Left cardiac atrium (tissue), 4 donors: ENCODE data around the gene CLEC4G. TPM values are rescaled to one million over a fixed set of nuclear protein-coding genes. Genes with fewer than 3 reads are reported as not detected.

ENCODE experiments used
- ATAC-seq, 2 donors: fragments of 200-7000 bp; cut with Tn5 transposase; one replicate each; pipeline ENCODE4 v1.9.1; 2020; ENCODE audit warnings: mild to moderate bottlenecking in 2 of 2, moderate library complexity in 2 of 2
- DNase-seq: peaks from one replicate; pipeline ENCODE4 v3.0.0-alpha.2; 2020
- intact Hi-C, 2 donors: fragments of 100-400 bp; cut with DNase I; formaldehyde crosslinking; loops; one replicate each; pipeline versions ENCODE4 v1.14.1 to v1.15.1; 2022 to 2023
- total RNA-seq, 2 donors: library from RNA; stranded (reverse); fragmentation: NEBNext Ultra II Directional; extraction: Animal tissue kit (Norgen Biotek cat#: 25700); gene quantifications; one replicate each; pipeline ENCODE4 v1.2.1, GENCODE V29; 2021
- donor health status: DM: no; HTN: yes; CAD: no.
- donor health status: DM: no; HTN: yes; CAD: no; lungs with severe emphysema.
- donor health status: DM: yes; HTN: yes; CAD: no.
- donor health status: Dilated cardiomyopathy.

Gene CLEC4G
- total RNA-seq, 2 donors from 2014 or later: 2.6 to 7.3 TPM

DNA sequence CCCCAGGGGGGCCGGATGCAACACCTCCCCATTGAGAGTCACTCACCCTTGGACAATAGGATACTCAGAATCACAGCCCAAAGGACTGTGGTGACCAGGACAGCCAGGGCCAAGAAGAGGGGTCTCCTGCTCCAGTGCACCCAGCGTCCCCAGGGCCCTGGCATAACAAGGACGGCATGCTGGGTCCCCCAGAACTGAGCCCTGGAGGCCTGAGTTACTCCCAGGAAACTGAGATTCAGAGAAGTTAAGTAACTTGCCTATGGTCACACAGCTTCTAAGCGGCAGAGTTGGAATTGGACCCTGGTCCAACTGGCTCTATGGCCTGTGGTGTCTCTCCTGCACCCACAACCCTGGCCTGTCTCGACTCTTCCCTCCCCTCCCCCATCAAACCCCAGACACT lies 295 bp downstream of the CLEC4G start:
- ATAC-seq: no peak
- DNase-seq: no peak
- intact Hi-C loops: no loop called here

DNA sequence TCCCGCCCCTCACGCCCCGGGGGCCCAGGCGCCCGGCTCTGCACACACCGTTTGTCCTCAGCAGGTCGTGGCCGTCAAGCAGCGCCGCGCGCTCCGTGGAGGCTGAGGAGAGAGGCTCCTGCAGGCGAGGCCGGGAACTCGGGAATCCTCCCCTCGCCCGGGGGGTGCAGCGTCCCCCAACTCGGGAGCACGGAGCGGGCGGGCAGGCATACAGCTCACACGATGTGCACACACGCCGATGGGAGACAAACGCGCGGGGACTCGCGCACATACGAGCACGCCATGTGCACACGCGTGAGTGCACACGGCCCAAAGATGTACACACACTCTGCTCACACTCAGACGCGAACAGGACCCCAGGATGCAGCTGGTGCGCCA lies 703 bp downstream of the CLEC4G start:
- intact Hi-C loops: no loop called here
- no peak for ATAC-seq

DNA sequence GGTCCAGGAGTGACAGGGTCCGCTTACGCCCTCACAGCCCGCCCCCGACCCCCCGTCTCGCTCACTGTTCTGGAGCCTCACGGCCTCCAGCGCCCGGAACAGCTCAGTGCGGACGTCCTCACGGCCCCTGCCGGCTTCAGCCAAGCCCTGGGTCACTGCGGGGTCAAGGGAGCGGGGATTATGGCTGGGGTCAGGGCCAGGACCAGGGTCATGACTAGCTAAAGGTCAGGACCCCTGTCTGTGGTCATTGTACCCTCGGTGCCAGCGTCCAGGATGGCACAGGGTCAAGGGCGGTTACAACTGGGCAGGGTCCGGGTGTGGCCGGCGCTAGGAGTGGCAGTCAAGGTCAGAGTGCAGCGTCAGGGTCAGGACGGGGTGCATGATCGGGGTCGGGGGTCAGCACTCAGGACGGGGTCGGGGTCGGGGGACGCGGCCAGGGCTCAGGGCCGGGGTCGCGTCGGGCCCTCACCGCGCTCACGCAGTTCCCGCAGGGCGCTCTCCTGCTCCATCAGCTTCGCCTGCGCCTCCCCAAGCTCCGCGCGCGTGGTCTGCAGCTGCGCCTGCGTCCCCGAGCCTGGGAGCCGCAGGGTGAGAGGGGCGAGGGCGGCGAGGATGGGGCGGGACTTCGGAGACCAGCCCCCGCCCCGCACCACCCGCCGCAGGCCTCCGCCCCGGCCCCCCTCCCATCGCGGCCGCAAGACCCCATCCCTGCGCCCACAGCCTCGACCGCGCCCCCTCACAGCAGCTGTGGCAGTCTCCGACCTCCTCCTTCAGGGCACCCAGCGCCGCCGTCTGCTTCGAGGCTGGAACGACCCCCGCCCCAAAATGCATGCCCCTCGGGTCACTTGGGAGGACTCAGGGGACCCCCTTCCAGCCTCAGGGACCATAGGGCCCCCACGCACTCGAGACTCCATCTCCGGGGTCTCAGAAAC lies 1.4 kb downstream of the CLEC4G start:
- DNase-seq (no peak), ATAC-seq (peak in 1 of 2 donors; percentile 27)
- intact Hi-C loops: no loop called here

More for the DNA sequence above, 703 bp downstream of the CLEC4G start:
- no peak for DNase-seq

DNA sequence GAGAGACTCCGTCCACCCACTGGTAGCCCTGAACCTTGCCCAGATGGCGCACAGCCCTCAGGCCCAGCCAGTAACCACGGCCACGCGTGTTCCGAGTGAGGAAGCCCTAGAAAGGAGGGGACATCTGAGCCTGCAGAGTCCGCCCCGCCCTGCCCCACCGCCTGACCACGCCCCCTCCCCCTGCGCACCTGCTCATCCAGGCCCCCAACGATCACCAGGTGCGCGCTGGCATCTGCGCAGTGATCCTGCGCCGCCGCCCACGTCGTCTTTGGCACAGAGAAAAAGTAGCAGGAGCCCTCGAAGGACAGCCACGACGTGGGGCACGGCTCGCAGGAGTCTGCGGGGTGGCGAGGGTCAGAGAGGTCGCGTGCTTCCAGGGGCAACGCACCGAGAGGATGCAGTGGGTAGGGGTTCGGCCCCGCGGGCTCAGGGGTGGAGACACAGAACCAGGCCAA lies 2.1 kb downstream of the CLEC4G start:
- intact Hi-C loops: no loop called here
- ATAC-seq: no peak
- no peak for DNase-seq

DNA sequence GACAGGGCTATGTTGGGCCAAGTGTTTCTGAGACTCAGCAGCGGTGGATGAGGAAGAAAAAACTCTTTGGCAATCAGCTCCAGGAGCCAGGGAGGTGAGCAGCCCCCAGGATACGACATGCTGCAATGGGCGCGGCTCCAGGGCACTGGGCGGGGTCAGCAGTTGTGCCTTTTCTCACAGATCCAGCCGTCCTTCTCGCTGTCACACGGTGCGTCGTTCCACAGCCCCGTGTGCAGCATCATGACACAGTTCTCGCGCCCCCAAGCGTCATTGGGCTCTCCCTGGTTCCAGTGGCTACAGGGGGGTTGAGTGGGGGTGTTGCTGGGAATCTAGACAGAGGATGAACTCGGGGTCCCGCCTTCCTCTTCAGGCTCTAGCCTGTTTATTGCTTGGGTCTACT lies 2.7 kb downstream of the CLEC4G start:
- ATAC-seq (no peak), DNase-seq (no peak)
- intact Hi-C loops: no loop called here

DNA sequence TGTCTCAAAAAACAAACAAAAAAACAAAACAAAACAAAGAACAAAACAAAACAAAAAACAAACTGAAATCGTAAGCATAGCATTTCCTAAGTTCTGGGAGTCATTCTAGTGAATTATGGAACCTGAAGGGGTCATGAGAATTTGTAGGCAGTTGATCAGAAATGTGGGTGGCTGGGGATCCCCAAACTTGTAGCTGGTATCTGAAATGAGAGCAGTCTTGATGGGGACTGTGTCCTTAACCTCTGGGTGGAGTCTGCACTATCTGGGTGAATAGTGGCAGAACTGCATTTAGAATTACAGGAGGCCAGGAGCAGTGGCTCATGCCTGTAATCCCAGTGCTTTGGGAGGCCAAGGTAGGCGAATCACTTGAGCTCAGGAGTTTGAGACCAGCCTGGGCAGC lies 6.1 kb downstream of the CLEC4G start:
- ATAC-seq (no peak), DNase-seq (no peak)
- intact Hi-C loops: no loop called here

DNA sequence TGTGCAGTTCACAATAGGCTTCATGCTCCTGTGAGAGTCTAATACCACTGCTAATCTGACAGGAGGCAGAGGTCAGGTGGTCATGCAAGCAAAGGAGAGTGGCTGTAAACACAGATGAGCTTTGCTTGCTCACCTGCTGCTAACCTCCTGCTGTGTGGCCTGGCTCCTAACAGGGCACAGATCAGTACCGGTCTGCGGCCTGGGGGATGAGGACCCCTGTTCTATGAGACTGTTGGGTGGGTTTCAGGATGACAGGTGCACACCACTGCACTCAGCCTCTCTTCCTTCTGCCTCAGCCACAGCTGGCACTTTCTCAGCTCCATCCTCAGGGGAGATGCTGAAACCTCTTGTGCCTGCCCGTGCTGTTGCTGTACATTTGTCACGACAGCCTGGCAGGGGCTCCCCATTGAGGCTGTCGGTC lies 9.7 kb downstream of the CLEC4G start:
- DNase-seq: no peak
- no peak for ATAC-seq
- intact Hi-C loops: no loop called here

DNA sequence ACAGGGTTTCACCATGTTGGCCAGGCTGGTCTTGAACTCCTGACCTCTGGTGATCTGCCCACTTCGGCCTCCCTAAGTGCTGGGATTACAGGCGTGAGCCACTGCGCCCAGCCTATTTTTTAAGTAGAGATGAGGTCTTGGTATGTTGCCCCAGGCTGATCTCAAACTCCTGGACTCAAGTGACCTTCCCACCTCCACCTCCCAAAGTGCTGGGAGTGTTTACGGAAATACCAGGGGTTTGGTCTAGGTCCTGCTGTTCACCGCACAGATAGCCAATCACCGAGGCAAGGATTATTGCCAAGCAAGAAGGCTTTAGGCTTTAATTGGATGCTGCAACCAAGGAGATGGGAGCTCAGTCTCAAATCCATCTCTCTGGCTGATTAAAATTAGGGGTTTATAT lies 11.6 kb downstream of the CLEC4G start:
- no peak for DNase-seq
- intact Hi-C loops: no loop called here
- ATAC-seq: no peak

DNA sequence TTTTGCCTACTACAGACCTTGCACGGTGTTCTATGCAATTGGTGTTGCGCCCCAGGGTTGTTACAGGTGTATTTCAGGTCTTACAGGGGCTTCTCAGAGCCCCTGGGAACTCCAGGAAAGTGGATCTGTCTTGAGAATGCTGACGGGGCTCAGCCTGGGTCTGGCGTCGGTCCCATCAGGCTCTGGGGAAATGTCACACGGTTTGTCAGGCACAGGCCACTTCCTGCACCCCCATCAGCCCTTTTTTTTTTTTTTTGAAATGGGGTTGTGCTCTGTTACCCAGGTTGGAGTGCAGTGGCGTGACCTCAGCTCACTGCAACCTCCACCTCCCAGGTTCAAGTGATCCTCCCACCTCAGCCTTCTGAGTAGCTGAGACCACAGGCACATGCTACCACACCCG lies 13.2 kb downstream of the CLEC4G start:
- no peak for ATAC-seq
- no peak for DNase-seq
- intact Hi-C loops: no loop called here

DNA sequence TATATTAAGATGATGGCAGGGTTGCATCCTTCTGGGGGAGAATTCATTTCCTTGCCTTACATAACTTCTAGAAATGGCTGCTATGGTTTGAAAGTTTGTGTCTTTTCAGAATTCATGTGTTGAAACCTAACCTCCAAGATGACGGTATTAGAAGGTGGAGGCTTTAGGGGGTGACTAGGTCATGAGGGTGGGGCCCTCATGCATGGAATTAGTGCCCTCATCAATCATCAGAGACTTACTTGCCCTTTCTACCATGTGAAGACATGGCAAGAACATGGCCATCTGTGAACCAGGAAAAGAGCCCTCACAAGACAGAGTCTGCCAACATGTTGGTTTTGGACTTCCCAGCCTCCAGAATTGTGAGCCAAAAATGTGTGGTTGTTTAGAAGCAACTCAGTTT lies 15.1 kb downstream of the CLEC4G start:
- DNase-seq (no peak), ATAC-seq (no peak)
- intact Hi-C loops: no loop called here

DNA sequence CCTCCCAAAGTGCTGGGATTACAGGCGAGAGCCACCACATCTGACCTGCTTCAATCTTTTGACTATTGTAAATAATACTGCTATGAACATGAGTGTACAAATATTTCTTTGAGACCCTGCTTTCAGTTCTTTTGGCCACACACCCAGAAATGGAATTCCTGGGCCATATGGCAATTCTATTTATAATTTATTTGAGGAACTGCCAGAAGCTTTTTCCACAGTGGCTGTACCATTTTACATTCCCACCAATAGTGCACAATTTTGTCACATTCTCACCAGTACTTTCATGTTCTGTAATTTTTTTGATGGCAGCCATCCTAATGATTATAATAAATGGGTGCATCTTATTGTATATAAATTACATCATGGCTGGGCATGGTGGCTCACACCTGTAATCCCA lies 16.2 kb downstream of the CLEC4G start:
- intact Hi-C loops: no loop called here
- ATAC-seq (no peak), DNase-seq (no peak)

DNA sequence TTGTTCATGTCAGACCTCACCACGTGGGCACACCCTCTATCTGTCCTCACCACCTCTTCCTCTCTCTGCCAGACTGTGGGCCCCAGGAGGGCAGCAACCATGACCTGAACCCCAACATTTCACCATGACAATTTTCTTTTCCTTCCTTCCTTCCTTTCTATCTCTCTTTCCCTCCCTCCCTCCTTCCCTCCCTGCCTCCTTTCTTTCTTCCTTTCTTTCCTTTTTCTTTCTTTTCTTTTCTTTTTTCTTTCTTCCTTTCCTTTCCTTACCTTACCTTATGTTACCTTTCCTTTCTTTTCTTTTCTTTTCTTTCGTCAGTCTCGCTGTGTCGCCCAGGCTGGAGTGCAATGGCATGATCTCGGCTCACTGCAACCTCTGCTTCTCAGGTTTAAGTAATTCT lies 21.3 kb downstream of the CLEC4G start:
- no peak for ATAC-seq
- intact Hi-C loops: no loop called here
- DNase-seq: no peak

DNA sequence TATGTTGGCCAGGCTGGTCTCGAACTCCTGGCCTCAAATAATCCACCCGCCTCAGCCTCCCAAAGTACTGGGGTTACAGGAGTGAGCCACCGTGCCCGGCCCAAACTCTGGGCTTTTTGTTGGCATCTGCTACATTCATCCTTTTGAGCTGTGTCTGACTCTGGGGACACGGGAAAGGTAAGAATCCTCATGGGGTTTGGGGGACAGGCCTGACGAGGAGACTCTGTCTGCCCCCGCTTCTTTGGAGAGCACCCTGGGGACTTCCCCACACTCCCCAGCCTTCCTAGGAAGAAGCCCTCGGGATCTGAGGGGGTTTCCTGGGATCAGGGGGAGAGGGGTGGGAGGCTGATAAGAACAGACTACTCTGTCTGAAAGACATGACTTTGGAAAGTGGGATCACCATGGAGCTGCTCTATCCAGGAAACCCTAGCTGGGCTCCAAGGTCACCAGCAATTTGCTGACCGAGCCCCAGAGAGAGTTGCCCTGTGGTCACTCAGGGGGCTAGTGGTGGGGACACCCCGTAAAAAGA lies 21.9 kb downstream of the CLEC4G start:
- ATAC-seq: no peak
- DNase-seq: no peak
- intact Hi-C loops: no loop called here

DNA sequence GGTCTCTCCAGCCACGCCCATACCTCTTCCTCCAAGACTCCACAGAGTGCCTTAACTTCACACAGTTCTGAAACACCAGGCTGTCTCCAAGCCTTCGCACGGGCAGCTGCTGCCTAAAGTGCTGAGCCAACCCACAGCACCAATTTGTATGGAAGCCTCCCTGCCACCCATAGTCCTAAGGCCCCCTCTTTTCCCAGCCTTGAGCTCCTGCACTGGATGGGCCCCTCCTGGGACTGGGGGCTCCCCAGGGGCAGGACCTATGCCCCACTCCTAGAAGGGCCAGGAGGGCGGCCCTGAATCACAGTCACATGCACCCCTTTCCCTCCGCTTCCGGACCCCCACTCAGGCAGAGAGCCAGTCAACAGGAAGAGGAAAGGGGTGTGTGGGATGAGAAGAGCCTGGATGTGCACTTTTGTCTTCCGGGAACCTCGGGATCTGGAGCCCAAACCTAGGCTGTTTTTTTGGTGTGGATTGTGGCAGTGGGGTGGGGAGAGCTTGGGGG lies 24.9 kb downstream of the CLEC4G start:
- ATAC-seq (peak in 1 of 2 donors; percentile 47), DNase-seq (no peak)
- intact Hi-C loops: no loop called here

DNA sequence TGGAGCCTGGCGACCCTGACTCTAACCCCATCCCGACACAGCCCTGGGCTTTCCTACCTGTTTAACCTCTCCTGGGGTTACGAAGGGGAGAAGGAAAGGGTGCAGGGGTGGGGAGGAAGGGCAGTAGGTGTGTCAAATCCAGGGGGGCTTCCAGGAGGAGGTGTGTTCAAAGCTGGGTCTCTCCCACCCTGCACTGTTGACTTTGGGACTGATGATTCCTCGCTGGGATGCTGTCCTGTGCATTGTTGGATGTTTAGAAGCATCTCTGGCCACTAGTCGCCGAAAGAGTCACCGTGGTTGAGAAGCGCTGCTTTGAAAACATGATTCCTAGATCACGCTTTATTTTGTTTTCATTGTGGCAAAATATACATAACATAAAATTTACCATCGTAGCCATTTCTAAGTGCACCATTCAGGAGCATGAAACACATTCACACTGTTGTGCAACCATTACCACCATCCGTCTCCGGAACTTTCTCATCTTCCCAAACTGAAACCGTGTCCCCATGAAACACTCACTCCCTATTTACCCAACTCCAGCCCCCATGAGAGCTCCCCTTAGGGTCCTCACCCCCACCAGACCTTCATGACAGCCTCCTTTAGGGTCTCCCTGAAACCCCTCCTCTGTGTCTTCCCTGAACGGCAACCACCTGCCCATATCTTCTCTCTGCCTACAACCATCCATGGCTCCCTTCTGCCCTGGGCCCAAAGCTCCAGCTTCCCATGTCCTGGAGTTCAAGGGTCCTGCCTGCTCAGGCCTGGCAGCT lies 25.5 kb downstream of the CLEC4G start:
- DNase-seq: no peak
- intact Hi-C loops: no loop called here
- ATAC-seq: no peak

DNA sequence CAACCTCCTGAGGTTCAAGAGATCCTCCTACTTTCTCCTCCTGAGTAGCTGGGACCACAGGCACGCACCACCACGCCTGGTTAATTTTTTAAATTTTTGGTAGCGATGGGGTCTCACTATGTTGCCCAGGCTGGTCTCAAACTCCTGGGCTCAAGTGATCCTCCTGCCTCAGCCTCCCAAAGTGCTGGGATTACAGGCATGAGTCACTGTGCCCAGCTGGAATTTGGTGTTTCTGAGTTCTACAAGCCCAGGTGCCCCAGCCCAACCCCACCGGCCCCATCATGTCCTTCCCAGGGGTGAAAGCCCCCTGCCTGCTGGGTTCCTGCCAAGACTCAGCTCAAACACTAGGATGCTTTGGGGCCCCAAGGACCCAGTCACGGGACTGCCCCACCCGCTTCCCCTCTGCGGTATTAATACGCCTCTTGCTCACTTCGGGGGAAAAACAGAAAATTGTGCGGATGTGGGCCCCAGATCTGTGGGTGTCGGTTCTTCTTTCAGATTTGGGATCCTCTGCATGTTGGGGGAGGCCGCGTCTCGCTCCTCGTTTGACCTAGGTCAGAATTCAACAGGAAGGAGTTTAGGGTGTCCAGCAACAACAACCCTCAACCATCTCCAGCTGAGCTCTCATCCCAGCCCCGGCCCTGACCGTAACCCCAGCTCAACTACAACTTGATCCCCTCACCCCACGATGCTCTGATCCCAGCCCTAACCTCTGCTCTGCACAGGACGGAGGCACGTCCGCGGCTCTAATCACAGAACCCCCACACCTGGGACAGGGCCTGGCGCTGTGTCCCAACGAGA lies 26.3 kb downstream of the CLEC4G start:
- peak; percentile 49 for DNase-seq
- intact Hi-C loops: no loop called here
- peak; percentile 60 to 72 for ATAC-seq

DNA sequence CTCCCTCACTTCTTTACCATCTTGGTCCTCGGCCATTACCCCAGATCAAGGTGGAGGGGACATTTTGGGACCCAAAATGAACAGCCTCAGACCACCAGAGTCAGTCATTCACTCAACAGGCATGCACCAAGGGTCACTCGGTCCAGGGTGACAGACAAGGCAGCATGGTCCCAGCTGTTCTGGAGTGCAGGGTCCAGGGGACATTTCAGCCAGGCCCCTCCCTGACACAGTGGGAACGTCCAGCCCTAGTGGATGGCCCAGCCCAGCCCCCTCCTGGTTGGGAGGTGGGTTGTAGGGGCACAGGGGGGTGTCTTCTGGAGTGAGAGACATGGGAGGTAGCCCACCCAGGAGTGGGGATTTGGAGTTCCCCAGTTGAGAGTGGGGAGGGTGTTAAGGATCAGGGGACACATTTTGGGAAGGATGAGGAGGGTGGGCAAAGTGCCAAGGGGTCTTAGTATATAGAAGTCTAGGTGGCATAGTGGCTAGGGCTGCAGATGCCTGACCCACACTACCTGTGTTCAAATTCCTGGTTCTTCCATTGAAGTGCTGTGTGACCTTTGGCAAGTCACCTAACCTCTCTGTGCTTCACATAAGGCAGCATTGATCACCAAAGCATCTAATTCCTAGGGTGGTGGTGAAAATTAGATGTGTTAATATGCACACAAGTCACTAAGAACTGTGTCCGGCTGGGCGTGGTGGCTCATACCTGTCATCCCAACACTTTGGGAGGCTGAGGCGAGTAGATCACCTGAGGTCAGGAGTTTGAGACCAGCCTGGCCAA lies 27.4 kb downstream of the CLEC4G start:
- intact Hi-C loops: no loop called here
- ATAC-seq (no peak), DNase-seq (no peak)

DNA sequence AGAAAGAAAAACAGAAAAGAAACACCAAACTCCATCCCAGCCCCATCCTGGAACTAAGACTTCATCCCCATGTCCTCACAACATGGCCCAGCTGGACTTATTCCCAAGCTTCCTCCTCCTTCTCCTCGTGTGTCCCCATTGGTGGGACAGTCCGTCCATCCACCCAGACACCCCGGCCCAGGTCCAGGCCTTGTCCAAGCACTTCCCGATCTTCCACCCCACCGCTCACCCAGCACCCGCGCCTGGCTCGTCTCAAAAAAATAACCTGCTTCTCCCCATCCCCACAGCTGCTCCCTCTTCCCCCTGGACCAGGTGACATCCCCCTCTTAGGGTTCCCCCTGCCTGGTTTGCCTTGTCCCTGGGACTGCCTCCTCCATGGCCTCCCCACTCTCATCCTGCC lies 28.6 kb downstream of the CLEC4G start:
- intact Hi-C loops: no loop called here
- ATAC-seq: no peak
- no peak for DNase-seq
